ENCODE results near the gene APOL2.

APOL2 gene

DNA sequence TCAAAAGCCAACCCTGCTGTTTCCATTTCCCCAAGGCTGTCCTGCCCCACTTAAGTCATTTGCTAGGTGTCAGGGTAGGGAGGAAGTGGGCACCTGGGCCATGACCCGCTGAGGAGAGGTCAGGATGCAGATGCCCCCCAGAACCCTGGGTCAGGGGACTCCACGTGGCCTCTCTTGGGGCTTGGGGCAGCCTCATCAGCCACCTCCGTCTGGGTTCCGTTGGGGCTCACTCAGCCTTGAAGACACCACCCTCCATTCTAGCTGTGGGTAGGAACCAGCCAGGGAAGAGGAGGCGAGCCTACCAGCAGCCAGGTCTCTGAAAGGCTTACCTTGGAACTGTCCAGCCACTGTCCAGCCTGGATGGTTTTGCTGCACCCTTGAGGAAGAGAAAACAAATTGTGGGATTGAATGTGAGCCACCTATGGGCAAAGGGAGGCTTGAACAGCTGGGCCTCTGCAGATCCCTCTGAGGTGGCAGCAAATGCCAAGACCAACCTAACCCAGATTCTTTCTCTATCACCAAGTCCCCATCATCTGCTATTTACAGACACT, 40.3 kb downstream of the APOL2 start:
- no peak overlapping the region for H3K4me3 ChIP-seq (ENCODE audit: low read depth, low read length)
- DNase-seq (ENCODE audit: low read depth): no peak
- TF ChIP-seq, protein P1, sequence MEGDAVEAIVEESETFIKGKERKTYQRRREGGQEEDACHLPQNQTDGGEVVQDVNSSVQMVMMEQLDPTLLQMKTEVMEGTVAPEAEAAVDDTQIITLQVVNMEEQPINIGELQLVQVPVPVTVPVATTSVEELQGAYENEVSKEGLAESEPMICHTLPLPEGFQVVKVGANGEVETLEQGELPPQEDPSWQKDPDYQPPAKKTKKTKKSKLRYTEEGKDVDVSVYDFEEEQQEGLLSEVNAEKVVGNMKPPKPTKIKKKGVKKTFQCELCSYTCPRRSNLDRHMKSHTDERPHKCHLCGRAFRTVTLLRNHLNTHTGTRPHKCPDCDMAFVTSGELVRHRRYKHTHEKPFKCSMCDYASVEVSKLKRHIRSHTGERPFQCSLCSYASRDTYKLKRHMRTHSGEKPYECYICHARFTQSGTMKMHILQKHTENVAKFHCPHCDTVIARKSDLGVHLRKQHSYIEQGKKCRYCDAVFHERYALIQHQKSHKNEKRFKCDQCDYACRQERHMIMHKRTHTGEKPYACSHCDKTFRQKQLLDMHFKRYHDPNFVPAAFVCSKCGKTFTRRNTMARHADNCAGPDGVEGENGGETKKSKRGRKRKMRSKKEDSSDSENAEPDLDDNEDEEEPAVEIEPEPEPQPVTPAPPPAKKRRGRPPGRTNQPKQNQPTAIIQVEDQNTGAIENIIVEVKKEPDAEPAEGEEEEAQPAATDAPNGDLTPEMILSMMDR (IDR thresholded peaks at IDR 0.05; ENCODE audit: low read depth, low read length, missing control alignments): no peak
- in situ Hi-C loops (cut with HindIII; ENCODE audit: low sequenced_read_pairs): no loop called here

DNA sequence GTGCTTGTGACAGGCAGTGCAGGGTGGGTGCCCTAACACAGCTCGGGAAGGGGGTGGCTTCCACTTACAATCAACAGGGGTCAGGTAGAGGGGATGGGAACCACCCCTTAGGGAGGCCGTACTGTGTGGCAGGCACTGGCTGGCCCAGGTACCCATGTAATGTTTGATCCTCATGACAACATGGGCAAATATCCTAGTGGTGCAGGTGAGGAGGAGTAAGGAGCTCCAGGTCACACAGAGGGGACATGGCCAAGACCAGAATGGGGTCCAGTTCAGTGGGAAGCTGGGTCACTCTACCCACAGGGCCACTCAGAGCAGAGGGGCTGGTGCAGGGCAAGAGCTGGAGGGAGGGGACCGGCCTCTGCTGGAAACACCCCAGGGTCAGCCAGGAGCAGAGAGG, 40.8 kb downstream of the APOL2 start:
- in situ Hi-C loops (cut with HindIII; ENCODE audit: low sequenced_read_pairs): no loop called here
- TF ChIP-seq, protein P1 (IDR thresholded peaks at IDR 0.05; ENCODE audit: low read depth, low read length, missing control alignments): no peak
- no peak for DNase-seq (ENCODE audit: low read depth)
- no peak overlapping the region for H3K4me3 ChIP-seq (ENCODE audit: low read depth, low read length)

DNA sequence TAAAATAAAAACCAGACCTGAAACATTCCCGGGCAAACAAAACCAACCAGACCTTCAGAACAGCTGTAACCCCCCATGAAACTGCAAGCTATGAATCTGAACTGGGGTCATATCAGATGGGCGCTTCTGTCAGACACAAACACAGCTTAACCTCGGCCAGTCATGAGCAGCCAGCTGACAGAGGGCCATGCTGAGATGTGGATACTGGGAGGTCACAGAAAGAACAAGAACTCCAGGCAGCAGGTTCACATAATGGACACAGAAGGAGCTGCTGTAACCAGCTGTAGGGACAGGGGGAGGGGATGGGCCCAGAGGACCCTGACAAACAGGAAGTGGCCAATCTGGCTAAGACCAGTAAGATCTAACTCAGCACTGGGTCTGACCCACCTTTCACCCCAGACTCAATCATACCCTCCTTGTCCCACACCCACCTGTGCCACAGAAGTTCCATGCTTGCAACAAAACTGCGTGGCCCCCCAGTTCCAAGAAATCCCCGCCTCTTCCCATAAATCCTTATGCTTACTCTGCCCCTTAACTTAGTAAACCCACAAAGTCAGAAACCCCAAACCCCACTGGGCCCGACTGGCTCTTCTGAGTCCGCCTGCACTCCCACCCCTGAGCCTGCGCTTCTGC, 41.7 kb downstream of the APOL2 start:
- H3K4me3 ChIP-seq (ENCODE audit: low read depth, low read length): no peak overlapping the region
- in situ Hi-C loops (cut with HindIII; ENCODE audit: low sequenced_read_pairs): no loop called here

GRCh38 chr22:36197065-36197440, 42.3 kb downstream of the APOL2 start:
- peak; percentile 35 for DNase-seq (ENCODE audit: low read depth)
- H3K4me3 ChIP-seq (ENCODE audit: low read depth, low read length): no peak overlapping the region
- in situ Hi-C loops (cut with HindIII; ENCODE audit: low sequenced_read_pairs): no loop called here
- TF ChIP-seq, protein P1 (IDR thresholded peaks at IDR 0.05; ENCODE audit: low read depth, low read length, missing control alignments): no peak

More for the DNA sequence above, 41.7 kb downstream of the APOL2 start:
- TF ChIP-seq, protein P1 (IDR thresholded peaks at IDR 0.05; ENCODE audit: low read depth, low read length, missing control alignments): no peak
- DNase-seq (ENCODE audit: low read depth): no peak

- in situ Hi-C loops (cut with HindIII; ENCODE audit: low sequenced_read_pairs): no loop called here
- no peak for DNase-seq (ENCODE audit: low read depth)
- TF ChIP-seq, protein P1 (IDR thresholded peaks at IDR 0.05; ENCODE audit: low read depth, low read length, missing control alignments): no peak
- H3K4me3 ChIP-seq (ENCODE audit: low read depth, low read length): no peak overlapping the region
These were observed 42.9 kb downstream of the APOL2 start for GRCh38 chr22:36196254-36197064.

DNA sequence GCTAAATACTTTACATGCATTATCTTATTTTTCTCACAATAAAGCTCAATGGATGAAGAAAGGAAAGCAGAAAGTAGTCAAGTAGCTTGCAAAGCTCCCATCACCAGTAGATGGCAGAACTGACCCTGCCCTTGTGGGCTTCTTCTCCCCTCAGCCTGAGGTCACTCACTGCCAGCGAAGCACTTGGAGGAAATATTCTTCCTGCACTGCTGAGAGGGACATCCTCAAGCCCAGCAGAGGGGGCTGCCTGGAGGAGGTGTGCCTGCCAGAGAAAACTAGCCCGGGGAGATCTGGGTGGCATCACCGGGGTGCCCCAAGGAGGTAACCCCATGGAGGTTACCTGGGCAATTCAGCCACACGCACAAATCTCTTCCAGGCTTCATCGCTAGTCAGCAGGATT, 44.4 kb downstream of the APOL2 start:
- peak; percentile 45 for DNase-seq (ENCODE audit: low read depth)
- TF ChIP-seq, protein P1 (IDR thresholded peaks at IDR 0.05; ENCODE audit: low read depth, low read length, missing control alignments): peak; percentile 86
- in situ Hi-C loops (cut with HindIII; ENCODE audit: low sequenced_read_pairs): no loop called here
- H3K4me3 ChIP-seq (ENCODE audit: low read depth, low read length): no peak overlapping the region
